Endothelial cell of umbilical vein (primary cell): ENCODE measurements around the gene ANO1. TPM values are rescaled to one million over a fixed set of nuclear protein-coding genes. Genes with fewer than 3 reads are reported as not detected.

Experiments used
- BruUV-seq: library from RNA; stranded (reverse); fragments of 400-500 nt; replicated peaks from 2 replicates; lab custom pipeline; 2021; lab: Mats Ljungman, UMichigan
- CTCF ChIA-PET: fragments of 300-600, 350-600 bp; sonication (Branson Sonifier 250); formaldehyde crosslinking; loops from one replicate; lab custom pipeline; 2021; ENCODE audit warnings: antibody characterized with exemption, inconsistent platforms; lab: Charles Lee
- POLR2A ChIA-PET: fragments of 300-600, 350-600 bp; sonication (Branson Sonifier 250); formaldehyde crosslinking; loops from one replicate; lab custom pipeline; 2021; ENCODE audit warnings: antibody characterized with exemption, inconsistent platforms; lab: Charles Lee
- DNase-seq: peaks from one replicate; pipeline ENCODE4 v3.0.0-alpha.2; 2011; ENCODE audit warnings: low read depth, low spot score
- FAIRE-seq: peaks from 2 replicates; lab custom pipeline; 2011; peaks lifted over from hg19 to GRCh38; lab: Jason Lieb, UNC
- H2AFZ ChIP-seq: 2 replicates; pipeline ENCODE4 v1.6.0; 2012; ENCODE audit warnings: low read depth, low read length, control low read depth, inconsistent platforms
- H3K27ac ChIP-seq: 2 replicates; pipeline ENCODE4 v1.5.1; 2011; ENCODE audit warnings: low read depth, mild to moderate bottlenecking, control low read depth, low read length, moderate library complexity; ENCODE audit not compliant: insufficient read depth
- H3K27me3 ChIP-seq, 2 experiments: 2 replicates each; pipeline versions ENCODE4 v1.6.0 to v1.6.1; 2011; ENCODE audit warnings: low read length in 2 of 2, mixed read lengths in 1 of 2; ENCODE audit not compliant: control insufficient read depth in 2 of 2, insufficient read depth in 2 of 2
- H3K36me3 ChIP-seq, 2 experiments: 2 replicates in 1 of 2; 3 replicates in 1 of 2; pipeline ENCODE4 v1.5.1; 2011; ENCODE audit warnings: low read length in 2 of 2, mild to moderate bottlenecking in 1 of 2, moderate library complexity in 1 of 2; ENCODE audit not compliant: control insufficient read depth in 2 of 2, insufficient read depth in 2 of 2; ENCODE audit errors: extremely low read depth in 1 of 2
- H3K4me1 ChIP-seq: 3 replicates; pipeline ENCODE4 v1.5.1; 2011; ENCODE audit warnings: mild to moderate bottlenecking, low read length; ENCODE audit not compliant: control insufficient read depth, insufficient read depth; ENCODE audit errors: extremely low read depth
- H3K4me2 ChIP-seq: 2 replicates; pipeline ENCODE4 v1.6.1; 2011; ENCODE audit warnings: low read length, control low read depth, mixed read lengths; ENCODE audit not compliant: insufficient read depth
- H3K4me3 ChIP-seq, 3 experiments: fragments of 200-600 bp in 1 of 3; sonication (generic), shearing (Covaris generic) in 1 of 3; replicated peaks in 1 of 3; 2 replicates each; pipeline ENCODE4 v1.5.1; 2011 to 2016; ENCODE audit warnings: control low read depth in 3 of 3, low read length in 3 of 3, mild to moderate bottlenecking in 2 of 3, inconsistent platforms in 1 of 3, low read depth in 1 of 3, moderate library complexity in 1 of 3; ENCODE audit not compliant: insufficient read depth in 1 of 3
- H3K79me2 ChIP-seq: 2 replicates; pipeline ENCODE4 v1.6.0; 2012; ENCODE audit warnings: low read length, inconsistent platforms; ENCODE audit not compliant: control insufficient read depth, insufficient read depth
- H3K9ac ChIP-seq: replicated peaks from 2 replicates; pipeline ENCODE3; 2011; ENCODE audit warnings: low read length, control low read depth; ENCODE audit not compliant: insufficient read depth; ENCODE audit errors: extremely low read depth
- H3K9me1 ChIP-seq: replicated peaks from 3 replicates; pipeline ENCODE4 v1.6.0; 2011; ENCODE audit warnings: mild to moderate bottlenecking, low read length; ENCODE audit not compliant: control insufficient read depth, insufficient read depth; ENCODE audit errors: extremely low read depth
- H3K9me3 ChIP-seq: replicated peaks from 2 replicates; pipeline ENCODE4 v1.5.1; 2012; ENCODE audit warnings: low read length, inconsistent platforms; ENCODE audit not compliant: control insufficient read depth, insufficient read depth
- H4K20me1 ChIP-seq: replicated peaks from 2 replicates; pipeline ENCODE3; 2011; ENCODE audit warnings: mild to moderate bottlenecking, low read length; ENCODE audit not compliant: control insufficient read depth, insufficient read depth; ENCODE audit errors: extremely low read depth
- CTCF ChIP-seq, 2 donors: IDR thresholded peaks; 1 replicate in 1 of 2; 2 replicates in 1 of 2; pipeline ENCODE4 v1.5.1; 2011; ENCODE audit warnings: low read length in 2 of 2, mild to moderate bottlenecking in 2 of 2, moderate library complexity in 2 of 2, control low read depth in 1 of 2, inconsistent platforms in 1 of 2, low read depth in 1 of 2; ENCODE audit not compliant: insufficient read depth in 1 of 2; ENCODE audit errors: extremely low read depth in 1 of 2
- EZH2 ChIP-seq: IDR thresholded peaks from 2 replicates; pipeline ENCODE4 v1.6.1; 2012; ENCODE audit warnings: borderline replicate concordance, low read depth, mild to moderate bottlenecking, moderate library complexity, low read length, inconsistent platforms; ENCODE audit not compliant: severe bottlenecking
- FOS ChIP-seq: IDR thresholded peaks from 2 replicates; pipeline ENCODE4 v1.6.1; 2011; ENCODE audit warnings: mild to moderate bottlenecking, low read length, moderate library complexity, borderline replicate concordance; ENCODE audit not compliant: insufficient read depth
- GATA2 ChIP-seq: IDR thresholded peaks from 2 replicates; pipeline ENCODE4 v1.7.0; 2011; ENCODE audit warnings: low read depth, mild to moderate bottlenecking, moderate library complexity, mixed read lengths, low read length; ENCODE audit not compliant: insufficient read length, insufficient read depth
- JUN ChIP-seq: IDR thresholded peaks from 2 replicates; pipeline ENCODE4 v1.6.1; 2011; ENCODE audit warnings: borderline replicate concordance, low read depth; ENCODE audit not compliant: insufficient read length, insufficient read depth
- MAX ChIP-seq: IDR thresholded peaks from 2 replicates; pipeline ENCODE4 v1.6.1; 2011; ENCODE audit not compliant: insufficient read depth, insufficient read length
- MYC ChIP-seq: IDR thresholded peaks from one replicate; pipeline ENCODE4 v1.6.1; 2011; ENCODE audit warnings: mild to moderate bottlenecking, low read depth, low read length
- POLR2A ChIP-seq: IDR thresholded peaks from 2 replicates; pipeline ENCODE4 v1.6.1; 2012; ENCODE audit warnings: low read depth, mild to moderate bottlenecking, control low read depth, low read length
- POLR2AphosphoS5 ChIP-seq: IDR thresholded peaks from 2 replicates; pipeline ENCODE4 v1.6.1; 2012; ENCODE audit warnings: low read depth, mild to moderate bottlenecking, control low read depth, low read length, moderate library complexity; ENCODE audit not compliant: insufficient read depth
- dilution Hi-C: fragments of 300-500 bp; cut with MboI; formaldehyde crosslinking; loops from one replicate; pipeline ENCODE4 v1.15.0; 2019; ENCODE audit warnings: low sequenced_read_pairs; ENCODE audit not compliant: extremely low pct_ligation_motif_present
- intact Hi-C: fragments of 100-400 bp; cut with micrococcal nuclease; formaldehyde crosslinking; loops from one replicate; pipeline ENCODE4 v1.10.0; 2022
- polyA plus RNA-seq, 4 experiments: library from polyadenylated mRNA; depleted of rRNA in 3 of 4; stranded (reverse) in 3 of 4; unstranded in 1 of 4; fragments of >200 nt; gene quantifications; 2 replicates each; pipeline versions ENCODE4 v1.2.1 to v1.2.3, GENCODE V29; 2011 to 2012; ENCODE audit warnings: missing spikeins in 1 of 4
- total RNA-seq: library from RNA; stranded (reverse); gene quantifications from 2 replicates; pipeline ENCODE4 v1.2.3, GENCODE V29; 2021

ANO1 gene
- total and polyA plus RNA-seq, 2 donors (not counting 3 experiments of a cell fraction or from before 2014, with no cell fraction given), result 0.03 to 0.40 TPM

- Histone ChIP-seq H3K36me3 (no peaks in the 10 kb centered on the region), H3K9me3 (no peaks in the 10 kb centered on the region), H4K20me1 (no peaks in the 10 kb centered on the region), H3K4me1 (no peaks in the 10 kb centered on the region), H3K4me2 (no peak overlapping the region), H2AFZ (no peak overlapping the region), H3K79me2 (no peaks in the 10 kb centered on the region), H3K27ac (no peak overlapping the region), H3K27me3 (no peaks in the 10 kb centered on the region), H3K9me1 (no peaks in the 10 kb centered on the region), H3K4me3 (no peak overlapping the region), H3K9ac (no peak overlapping the region)
- BruUV-seq, result no TSS peak
- no peak for TF ChIP-seq GATA2
- TF ChIP-seq EZH2, result no peak
- no peak for TF ChIP-seq POLR2A
- TF ChIP-seq FOS, result no peak
- TF ChIP-seq CTCF (IDR thresholded peaks at IDR 0.05; ENCODE audit: extremely low read depth in 1 of 2, insufficient read depth in 1 of 2, low read depth in 1 of 2, low read length in 2 of 2), result no peak
- no peak for TF ChIP-seq JUN
- TF ChIP-seq MAX, result no peak
- no peak for TF ChIP-seq MYC
- TF ChIP-seq POLR2AphosphoS5, result no peak
- ChIA-PET CTCF (no interaction called here), POLR2A (no interaction called here)
- dilution Hi-C loops, result no loop called here
- intact Hi-C loops, result no loop called here
- FAIRE-seq, result no peak
- DNase-seq, result no peak
Measured at GRCh38 chr11:70170596-70171210, 92.6 kb downstream of the ANO1 start.
